ENCODE measurements around the gene AQR.
A peak's percentile ranks its signal among the peaks of the same experiment; 100 is the strongest.

Gene AQR

DNA sequence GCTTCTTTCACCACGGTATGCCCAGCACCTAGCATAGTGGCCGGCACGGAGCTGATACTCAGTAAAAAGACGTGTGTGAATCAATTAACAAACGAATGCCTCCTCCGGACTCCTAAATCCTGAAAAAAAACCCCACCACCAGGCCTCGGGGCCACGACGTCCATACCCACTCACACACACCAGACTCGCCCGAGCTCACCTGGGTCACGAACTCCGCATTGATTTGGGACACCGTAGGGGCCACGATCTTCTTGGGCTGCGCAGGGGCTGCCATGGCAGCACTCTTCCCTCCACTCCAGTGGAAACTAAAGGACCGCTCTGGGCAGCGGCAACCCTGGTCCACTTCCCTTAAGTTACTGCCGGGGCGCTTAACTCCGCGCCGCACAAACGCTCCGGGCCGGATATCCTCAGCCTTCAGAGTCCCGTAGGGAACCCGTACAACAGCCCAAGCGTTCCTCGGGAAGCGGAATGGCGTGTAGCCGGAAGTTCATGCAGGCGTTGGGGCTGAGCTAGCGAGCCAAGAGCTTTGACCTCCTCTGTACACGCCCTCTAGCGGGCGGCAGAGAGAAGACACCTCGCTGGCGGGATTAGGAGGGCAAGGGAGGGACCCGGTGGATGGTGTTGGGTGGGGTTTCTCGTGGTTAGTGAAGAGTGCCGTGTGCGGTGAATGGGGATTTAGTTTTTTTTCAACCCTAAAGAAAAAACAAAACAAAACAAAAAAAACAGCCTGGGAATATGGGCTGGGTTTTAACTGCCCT lies at the start of gene AQR:
AQR (minus strand) TSS at position 403 of the 758 bp plus-strand sequence; CDS start at position 274, 129 bp downstream.
- peak within 1 kb of the TSS; percentile 100 for H3K4me3 Mint-ChIP-seq

DNA sequence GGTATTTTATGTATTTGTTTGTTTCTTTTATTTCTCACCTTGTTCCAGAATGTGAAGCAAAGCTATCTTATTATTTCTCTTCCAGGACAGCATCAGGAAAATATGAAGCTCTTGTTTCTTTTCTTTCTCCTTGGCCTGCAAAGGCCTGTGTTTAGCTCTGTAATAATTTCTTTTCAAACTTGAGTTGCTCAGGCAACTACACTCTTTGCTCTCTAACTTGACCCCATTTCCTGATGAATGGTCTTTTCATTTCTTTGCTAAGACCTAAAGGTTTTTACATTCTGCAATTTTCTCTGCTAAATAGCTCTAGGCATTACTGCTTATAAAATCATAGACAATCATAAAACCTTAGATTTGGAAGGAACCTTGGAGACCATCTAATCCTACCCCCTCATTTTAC lies 44.7 kb upstream of the AQR start:
- no peaks in the 10 kb centered on the region for H3K36me3 Mint-ChIP-seq (ENCODE audit: low read depth)
- TF ChIP-seq, protein P1, sequence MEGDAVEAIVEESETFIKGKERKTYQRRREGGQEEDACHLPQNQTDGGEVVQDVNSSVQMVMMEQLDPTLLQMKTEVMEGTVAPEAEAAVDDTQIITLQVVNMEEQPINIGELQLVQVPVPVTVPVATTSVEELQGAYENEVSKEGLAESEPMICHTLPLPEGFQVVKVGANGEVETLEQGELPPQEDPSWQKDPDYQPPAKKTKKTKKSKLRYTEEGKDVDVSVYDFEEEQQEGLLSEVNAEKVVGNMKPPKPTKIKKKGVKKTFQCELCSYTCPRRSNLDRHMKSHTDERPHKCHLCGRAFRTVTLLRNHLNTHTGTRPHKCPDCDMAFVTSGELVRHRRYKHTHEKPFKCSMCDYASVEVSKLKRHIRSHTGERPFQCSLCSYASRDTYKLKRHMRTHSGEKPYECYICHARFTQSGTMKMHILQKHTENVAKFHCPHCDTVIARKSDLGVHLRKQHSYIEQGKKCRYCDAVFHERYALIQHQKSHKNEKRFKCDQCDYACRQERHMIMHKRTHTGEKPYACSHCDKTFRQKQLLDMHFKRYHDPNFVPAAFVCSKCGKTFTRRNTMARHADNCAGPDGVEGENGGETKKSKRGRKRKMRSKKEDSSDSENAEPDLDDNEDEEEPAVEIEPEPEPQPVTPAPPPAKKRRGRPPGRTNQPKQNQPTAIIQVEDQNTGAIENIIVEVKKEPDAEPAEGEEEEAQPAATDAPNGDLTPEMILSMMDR (IDR thresholded peaks at IDR 0.05), result no peak
- DNase-seq, result no peak
- H3K27me3 Mint-ChIP-seq (ENCODE audit: low read depth, poor library complexity), result peaks cover 22% of the 10 kb centered on the region
- H3K4me3 Mint-ChIP-seq, result no peak overlapping the region
- no peaks in the 10 kb centered on the region for H3K9me3 Mint-ChIP-seq
- H3K4me1 Mint-ChIP-seq, result peaks cover under 1% of the 10 kb centered on the region
- no peak overlapping the region for H3K27ac Mint-ChIP-seq

More for the DNA sequence above, at the start of gene AQR:
- no peaks in the 10 kb centered on the region for H3K9me3 Mint-ChIP-seq
- peaks cover 15% of the 10 kb centered on the region for H3K36me3 Mint-ChIP-seq (ENCODE audit: low read depth)
- TF ChIP-seq, protein P1 (IDR thresholded peaks at IDR 0.05), result peak; percentile 62
- H3K27ac Mint-ChIP-seq, result peak within 1 kb of the TSS; percentile 99
- no peaks in the 10 kb centered on the region for H3K27me3 Mint-ChIP-seq (ENCODE audit: low read depth, poor library complexity)
- H3K4me1 Mint-ChIP-seq, result peaks cover 32% of the 10 kb centered on the region
- peak; percentile 86 for DNase-seq

DNA sequence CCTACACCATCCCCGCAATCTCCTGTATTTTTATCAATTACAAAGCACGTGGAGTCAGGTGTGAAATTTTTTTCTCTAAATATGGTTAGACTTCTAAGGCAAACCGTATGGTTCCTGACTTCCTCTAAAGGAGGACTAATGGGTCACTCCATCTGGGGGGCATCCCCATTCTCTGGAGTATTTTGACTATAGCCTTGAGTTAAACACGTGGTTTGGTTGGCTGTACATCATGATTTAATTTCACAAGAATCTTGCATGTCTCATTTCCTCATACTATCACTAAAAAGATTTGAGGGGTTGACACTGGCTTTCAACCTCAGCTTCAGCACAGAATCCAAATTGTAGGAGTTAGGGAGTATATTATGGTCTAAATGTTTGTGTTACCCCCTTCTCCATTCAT lies 43.8 kb upstream of the AQR start:
- Mint-ChIP-seq H3K9me3 (no peaks in the 10 kb centered on the region), H3K36me3 (ENCODE audit: low read depth) (no peaks in the 10 kb centered on the region), H3K27ac (no peak overlapping the region), H3K4me1 (no peaks in the 10 kb centered on the region), H3K4me3 (no peak overlapping the region), H3K27me3 (ENCODE audit: low read depth, poor library complexity) (peaks cover 22% of the 10 kb centered on the region)
- no peak for DNase-seq
- TF ChIP-seq, protein P1 (IDR thresholded peaks at IDR 0.05), result no peak

DNA sequence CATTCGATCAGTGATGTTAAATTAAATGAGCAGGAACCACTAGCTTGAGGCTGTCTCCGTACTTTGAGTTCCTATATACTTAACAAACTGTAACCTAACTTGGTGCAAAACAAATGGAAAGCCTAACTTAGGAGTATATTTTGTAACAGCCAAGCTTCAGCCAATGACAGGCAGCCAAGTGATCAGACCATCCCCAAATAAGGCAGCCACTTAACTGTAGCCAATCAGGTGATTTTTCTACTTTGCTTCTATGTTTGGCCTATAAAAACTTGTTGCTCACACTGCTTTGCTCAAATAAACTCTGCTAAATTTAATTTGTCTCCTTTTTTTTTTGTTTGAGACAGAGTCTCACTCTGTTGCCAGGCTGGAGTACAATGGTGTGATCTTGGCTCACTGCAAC lies 37.9 kb upstream of the AQR start:
- Mint-ChIP-seq H3K27ac (no peak overlapping the region), H3K4me1 (peaks cover 4% of the 10 kb centered on the region), H3K9me3 (no peaks in the 10 kb centered on the region), H3K4me3 (no peak overlapping the region), H3K27me3 (ENCODE audit: low read depth, poor library complexity) (peaks cover 4% of the 10 kb centered on the region), H3K36me3 (ENCODE audit: low read depth) (no peaks in the 10 kb centered on the region)
- DNase-seq, result no peak
- TF ChIP-seq, protein P1 (IDR thresholded peaks at IDR 0.05), result no peak

DNA sequence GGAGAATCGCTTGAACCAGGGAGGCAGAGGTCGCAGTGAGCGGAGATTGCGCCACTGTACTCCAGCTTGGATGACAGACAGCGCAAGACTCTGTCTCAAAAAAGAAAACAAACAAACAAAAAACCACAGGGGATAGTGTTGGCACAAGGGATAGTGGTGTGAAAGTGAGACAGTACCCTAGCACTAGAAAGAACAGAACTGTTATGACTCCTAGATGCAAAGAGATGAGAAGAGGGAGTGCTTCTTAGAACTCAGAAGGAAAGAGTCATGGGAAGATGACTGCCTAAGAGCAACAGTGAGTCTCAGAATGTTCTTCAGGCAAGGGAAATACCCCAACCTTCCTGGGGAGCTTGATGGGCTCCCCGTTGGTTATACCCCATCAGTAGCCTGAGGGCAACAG lies 36.4 kb upstream of the AQR start:
- TF ChIP-seq, protein P1 (IDR thresholded peaks at IDR 0.05), result no peak
- H3K4me3 Mint-ChIP-seq, result no peak overlapping the region
- H3K4me1 Mint-ChIP-seq, result peaks cover 4% of the 10 kb centered on the region
- no peaks in the 10 kb centered on the region for H3K27me3 Mint-ChIP-seq (ENCODE audit: low read depth, poor library complexity)
- H3K36me3 Mint-ChIP-seq (ENCODE audit: low read depth), result no peaks in the 10 kb centered on the region
- peak overlapping the region; percentile 42 for H3K27ac Mint-ChIP-seq
- no peak for DNase-seq
- no peaks in the 10 kb centered on the region for H3K9me3 Mint-ChIP-seq

DNA sequence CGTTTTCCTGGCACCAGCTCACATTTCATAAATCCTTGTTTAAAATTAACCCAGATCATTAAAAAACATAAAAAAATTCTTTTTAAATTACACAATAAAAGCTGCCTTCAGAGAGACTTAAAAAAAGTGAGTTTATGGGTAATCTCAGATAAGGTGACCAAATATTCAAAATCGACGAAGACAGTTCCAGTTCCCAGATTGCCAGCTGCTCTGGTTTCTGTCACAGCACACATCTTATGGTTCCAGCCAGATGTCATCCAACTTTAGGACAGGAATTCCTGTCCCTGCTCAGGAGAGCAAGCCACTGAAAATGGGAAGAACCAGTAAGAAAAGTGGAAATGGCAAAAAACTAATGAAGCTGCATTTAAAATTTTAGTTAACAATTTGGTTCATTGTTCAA lies 34.4 kb upstream of the AQR start:
- Mint-ChIP-seq H3K4me1 (peaks cover 4% of the 10 kb centered on the region), H3K9me3 (no peaks in the 10 kb centered on the region), H3K27ac (no peak overlapping the region), H3K27me3 (ENCODE audit: low read depth, poor library complexity) (no peaks in the 10 kb centered on the region), H3K36me3 (ENCODE audit: low read depth) (no peaks in the 10 kb centered on the region), H3K4me3 (no peak overlapping the region)
- DNase-seq, result no peak
- TF ChIP-seq, protein P1 (IDR thresholded peaks at IDR 0.05), result no peak

Measured in nephron progenitor cell (in vitro differentiated cells).